Anterior cingulate cortex (tissue), 58 donors: ENCODE measurements around the gene COL23A1.
"Not testable (repeated sequence)": the region's sequence is repeated elsewhere in the genome, so short reads cannot be mapped to it uniquely, and the experiment has no call there.

Source experiments
- DNase-seq, 58 donors: peaks; one replicate each; lab custom pipeline; 2025; lab: John Stamatoyannopoulos, UW

COL23A1 gene

DNA sequence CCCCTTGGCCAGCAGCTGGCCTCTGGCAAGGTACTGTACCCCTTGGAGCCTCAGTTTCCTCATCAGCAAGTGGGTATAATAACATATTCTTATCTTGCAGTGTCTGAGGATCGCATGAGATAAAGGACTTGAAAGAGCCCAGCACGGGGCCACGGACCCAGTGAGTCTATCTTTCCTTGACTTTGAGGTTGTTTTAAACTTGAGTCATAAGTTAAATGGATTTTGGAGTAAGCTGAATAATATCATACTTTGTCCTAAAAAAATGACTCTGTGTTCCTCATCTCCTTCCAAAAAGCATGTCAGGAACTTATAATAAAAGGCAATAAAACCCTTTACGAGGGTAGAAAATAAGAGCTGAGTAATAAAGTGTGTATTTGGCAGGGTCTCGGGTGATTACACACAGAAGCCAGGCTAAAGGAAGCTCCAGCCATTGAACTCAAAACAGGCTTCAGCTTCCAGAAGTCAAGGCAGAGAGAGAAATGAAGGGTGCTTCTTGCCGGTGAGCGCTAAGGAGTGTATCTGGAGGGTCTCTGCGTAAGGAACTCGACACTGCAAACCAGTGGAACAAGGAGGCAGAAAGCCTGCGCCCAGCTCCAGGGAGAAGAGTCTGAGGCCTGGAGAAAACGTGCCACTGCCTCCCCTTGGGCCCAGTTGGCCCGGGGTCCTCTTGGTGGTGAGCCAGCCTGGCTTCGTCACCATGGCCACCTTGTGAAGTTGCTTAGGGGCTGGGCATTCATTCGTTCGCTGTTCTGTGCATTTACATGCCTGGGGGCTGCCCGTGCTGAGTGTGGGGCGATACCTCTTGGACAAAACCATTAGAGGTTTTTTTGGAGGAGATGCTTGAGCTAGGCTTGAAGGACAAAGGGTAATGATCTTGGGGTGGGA, 285.2 kb downstream of the COL23A1 start:
- DNase-seq: no peak

DNA sequence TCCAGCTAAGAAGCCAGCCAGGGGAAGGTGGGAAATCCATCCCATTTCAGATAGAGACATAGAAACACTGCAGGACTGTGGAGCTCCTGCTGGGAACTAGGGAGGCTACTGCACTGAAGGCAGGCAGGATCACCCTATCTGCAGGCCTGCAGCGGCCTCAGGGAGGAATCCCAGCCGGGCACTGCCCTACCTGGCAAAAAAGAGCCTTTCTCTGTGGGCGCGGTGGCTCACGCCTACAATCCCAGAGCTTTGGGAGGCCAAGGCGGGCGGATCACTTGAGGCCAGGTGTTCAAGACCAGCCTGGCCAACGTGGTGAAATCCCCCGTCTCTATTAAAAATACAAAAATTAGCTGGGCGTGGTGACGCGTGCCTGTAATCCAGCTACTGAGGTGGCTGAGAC, 286.2 kb downstream of the COL23A1 start:
- no peak for DNase-seq

GRCh38 chr5:178302321-178302720, 287.9 kb downstream of the COL23A1 start:
- not testable (repeated sequence) for DNase-seq

DNA sequence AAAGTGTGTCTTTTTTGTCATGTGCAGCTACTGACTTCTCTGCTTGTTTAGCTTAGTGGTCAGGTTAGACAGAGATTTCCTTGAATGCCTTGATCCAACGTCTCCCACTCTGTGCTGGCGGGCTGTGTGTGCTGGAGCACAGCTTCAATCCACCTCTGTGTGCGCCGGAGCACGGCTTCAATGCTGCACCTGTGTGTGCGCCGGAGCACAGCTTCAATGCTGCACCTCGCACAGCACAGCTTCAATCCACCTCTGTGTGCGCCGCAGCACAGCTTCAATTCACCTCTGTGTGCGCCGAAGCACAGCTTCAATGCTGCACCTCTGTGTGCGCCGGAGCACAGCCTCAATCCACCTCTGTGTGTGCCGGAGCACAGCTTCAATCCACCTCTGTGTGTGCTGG, 288.6 kb downstream of the COL23A1 start:
- no peak for DNase-seq

GRCh38 chr5:178298283-178298807, 291.8 kb downstream of the COL23A1 start:
- DNase-seq: no peak

GRCh38 chr5:178297751-178298150, 292.4 kb downstream of the COL23A1 start:
- DNase-seq: no peak

DNA sequence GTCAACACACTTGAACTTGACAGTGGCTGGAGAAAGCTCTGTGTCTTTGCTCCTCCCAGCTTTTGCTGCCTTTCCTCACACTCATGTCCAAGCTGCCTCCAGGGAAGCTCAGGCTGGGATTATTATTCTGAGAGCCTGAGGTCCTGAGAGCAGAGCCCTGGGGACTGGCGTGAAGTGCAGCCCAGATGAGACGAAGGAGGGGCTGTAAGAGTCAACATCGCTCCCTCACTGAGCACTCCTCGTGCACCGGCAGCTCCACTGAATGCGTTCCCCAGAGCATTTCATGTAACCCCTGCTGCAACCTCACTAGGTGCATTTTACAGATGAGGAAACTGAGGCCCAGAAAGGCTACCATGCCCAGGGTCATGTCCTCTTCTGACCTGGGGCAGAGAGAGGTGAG, 294.1 kb downstream of the COL23A1 start:
- no peak for DNase-seq

DNA sequence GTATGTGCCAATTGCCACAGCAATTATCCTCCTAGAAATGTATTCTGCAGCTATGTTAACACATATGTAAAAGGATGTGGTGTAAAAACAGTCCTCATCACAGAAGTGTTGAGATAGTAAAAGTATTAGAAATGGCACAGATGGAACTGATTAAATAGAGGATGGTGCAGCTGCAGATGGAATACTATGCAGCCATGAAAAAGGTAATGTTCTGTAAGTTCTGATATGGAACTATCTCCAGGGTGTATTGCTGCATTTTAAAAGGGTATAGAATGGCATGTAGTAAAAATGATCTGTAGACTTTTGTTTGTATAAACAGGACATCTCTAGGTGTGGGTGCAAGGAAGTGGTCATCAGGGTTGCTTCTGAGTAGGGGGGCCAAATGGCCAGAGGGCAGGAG, 294.6 kb downstream of the COL23A1 start:
- DNase-seq: no peak

DNA sequence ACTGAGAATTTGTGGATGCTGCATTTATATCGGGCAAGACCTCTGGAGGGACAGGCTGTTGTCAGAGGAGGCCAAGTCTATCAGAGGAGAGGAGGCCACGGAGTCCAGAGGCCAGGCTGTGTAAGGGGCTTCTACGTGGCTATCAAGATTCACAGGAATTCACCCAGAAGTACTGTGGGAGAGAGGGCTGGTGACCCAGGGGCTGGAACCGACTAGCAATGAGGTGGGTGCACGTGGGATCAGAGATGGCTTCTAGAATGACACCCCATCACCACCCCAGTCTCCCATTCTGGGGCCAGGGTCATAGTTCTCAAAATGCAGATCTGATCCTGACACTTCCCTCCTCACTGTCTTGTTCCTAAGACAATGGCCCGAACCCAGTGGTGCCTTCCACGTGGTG, 296.4 kb downstream of the COL23A1 start:
- no peak for DNase-seq

DNA sequence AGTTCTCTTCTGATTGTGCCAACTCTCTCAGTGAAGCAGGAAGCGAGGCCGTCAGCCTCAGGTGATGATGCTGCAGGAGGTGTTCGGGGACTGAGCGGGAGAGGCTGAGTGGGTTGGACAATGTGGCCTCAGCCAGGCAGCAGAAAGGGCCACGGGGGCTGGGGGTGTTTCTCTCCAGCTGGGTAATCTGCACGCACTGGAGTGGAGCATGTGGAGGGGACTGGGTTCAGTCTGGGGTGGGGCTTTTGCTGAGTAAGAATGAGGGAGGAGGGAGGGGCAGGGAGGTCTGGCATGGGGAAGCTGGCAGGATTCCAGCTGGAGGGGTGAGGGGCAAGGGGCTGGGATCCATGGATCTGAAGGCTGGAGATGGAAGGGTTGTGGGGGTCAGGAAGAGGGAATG, 296.8 kb downstream of the COL23A1 start:
- no peak for DNase-seq

DNA sequence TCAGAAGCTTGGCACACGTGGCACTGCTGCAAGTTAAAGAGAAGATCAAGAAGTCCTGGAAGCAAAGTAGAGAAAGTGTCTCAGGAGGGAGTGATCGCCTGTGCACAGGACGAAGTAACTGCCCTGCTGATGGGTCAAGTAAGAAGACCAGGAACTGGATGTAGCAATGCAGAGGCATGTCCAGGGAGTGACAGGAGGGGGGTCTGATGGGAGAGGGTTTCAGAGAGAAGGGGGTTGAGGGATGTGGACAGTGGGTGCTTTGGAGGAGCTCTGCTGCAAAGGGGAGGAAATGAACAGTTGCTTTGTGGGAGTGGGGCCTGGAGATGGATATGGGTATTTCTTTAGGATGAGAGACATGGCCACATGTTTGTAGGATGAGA, 297.4 kb downstream of the COL23A1 start:
- no peak for DNase-seq

DNA sequence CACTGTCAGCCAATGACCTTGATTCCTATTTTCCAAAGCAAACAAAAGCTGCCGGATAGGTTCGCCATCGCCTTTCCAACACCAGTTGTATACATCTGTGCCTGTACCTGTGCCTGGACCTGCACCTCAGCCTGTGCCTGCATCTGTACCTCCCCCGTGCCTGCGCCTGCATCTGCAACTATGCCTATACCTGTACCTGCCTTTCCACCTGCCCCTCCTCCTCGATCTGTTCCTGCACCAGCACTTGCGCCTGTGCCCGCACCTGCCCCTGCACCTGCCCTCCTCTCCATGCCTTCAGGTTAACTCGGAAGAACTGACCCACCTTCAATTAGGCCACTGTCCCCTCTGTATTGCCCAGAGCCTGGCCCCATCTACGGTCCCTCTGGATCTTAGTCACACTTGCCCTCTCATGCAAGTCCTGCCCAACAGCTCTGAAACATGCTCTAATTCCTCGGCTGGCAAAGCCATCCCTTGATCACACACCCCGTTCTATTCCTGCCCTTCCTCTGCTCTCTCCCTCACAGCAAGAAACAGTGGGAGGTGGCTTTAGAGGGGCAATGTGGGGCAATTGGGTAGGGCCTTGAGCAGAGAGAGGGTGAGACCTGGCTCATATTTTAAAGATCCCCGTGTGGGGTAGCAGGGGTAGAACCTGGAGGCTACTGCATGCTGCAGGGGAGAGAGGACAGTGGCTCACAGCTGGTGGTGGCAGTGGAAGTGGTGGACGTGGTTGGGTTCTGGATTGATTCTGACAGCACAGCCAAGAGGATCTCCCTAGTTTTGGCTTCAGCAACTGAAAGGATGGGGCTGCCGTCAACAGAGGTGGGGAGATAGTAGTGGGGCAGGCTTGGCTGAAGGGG, 298.0 kb downstream of the COL23A1 start:
- no peak for DNase-seq

DNA sequence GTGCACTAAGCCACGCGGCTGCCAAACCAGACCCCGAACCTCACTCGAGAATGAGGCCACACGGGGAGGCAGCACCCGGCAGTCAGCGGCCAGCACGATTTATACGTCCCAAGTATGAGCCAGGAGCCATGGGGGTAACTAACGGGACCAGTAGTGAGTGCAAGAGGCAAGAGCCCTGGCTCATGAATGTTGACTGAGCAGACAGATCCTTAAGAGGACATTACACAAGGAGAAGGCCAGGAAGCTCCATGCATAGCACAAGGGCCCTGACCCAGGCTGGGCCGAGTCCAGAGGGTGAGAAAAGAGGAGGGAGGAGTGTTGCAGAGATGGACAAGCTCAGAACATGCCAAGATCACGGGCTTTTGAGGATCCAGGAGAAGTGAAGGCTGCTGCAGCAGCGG, 299.0 kb downstream of the COL23A1 start:
- DNase-seq: no peak

DNA sequence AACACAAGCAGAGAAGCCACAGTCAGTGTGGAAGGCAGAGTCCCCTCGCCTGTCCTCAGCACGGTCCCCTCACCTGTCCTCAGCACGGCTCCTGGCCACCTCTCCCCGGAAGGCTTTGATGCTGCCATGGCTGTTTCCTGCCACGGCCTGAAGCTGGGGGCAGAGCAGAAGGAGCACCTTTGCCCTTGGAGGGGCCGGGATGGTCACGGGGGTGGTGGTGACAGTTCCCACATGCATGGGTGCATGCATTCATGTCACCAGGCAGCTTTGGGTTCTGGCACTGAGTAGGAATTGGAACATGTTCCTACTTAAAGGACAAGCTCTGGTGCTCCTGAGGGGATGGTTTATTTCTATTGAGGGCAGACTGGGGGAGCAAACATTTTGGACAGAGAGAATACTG, 299.8 kb downstream of the COL23A1 start:
- no peak for DNase-seq

DNA sequence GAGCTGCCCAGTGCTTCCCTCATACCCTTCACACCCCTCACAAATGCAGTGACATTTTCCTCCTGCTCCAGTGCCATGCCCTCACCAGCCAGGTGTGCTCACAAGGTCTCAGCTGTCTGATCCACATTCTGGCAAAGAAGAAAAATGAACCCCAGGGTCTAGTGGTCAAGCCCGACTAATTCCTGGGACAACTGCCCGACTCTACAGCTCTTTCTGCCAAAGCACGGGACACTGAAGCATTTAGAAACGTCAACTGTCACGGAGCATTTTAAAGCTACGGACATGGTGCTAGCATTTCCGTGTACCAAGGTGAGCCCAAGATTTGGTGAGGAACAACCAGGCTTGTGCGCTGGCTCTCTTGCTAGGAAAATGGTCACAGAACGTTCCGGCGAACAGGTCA, 300.8 kb downstream of the COL23A1 start:
- DNase-seq: no peak

GRCh38 chr5:178288401-178289368, 301.5 kb downstream of the COL23A1 start:
- DNase-seq: peak in 2 of 58 donors; percentile 7 to 18

GRCh38 chr5:178287791-178288105, 302.4 kb downstream of the COL23A1 start:
- no peak for DNase-seq

- DNase-seq: no peak
Measured at GRCh38 chr5:178287091-178287790, 303.0 kb downstream of the COL23A1 start.

GRCh38 chr5:178286226-178287090, 303.7 kb downstream of the COL23A1 start:
- no peak for DNase-seq
